SH-SY5Y (cell line): ENCODE results near the gene AMH.

Experiments used
- GATA2 ChIP-seq: IDR thresholded peaks from 2 replicates; pipeline ENCODE4 v1.6.1; 2011; ENCODE audit warnings: mild to moderate bottlenecking, low read depth, low read length
- GATA3 ChIP-seq: IDR thresholded peaks from 2 replicates; pipeline ENCODE4 v1.6.1; 2011; ENCODE audit warnings: low read depth, mild to moderate bottlenecking, low read length, moderate library complexity

GRCh38 chr19:2282862-2283237 lies 33.7 kb downstream of the AMH start:
- TF ChIP-seq GATA2 (no peak), GATA3 (no peak)
